Keratinocyte (primary cell): ENCODE results near the gene SLC20A1.

Experiments used
- EZH2 ChIP-seq: IDR thresholded peaks from one replicate; pipeline ENCODE4 v1.6.1; 2012; ENCODE audit warnings: inconsistent platforms, mild to moderate bottlenecking, low read length, moderate library complexity
- TF ChIP-seq, protein P1 (sequence below), 3 experiments: IDR thresholded peaks in 1 of 3; conservative IDR thresholded peaks in 1 of 3; optimal IDR thresholded peaks in 1 of 3; 2 replicates in 2 of 3; 3 replicates in 1 of 3; pipeline versions ENCODE3 to v1.5.1; 2011; ENCODE audit warnings: low read length in 3 of 3, mild to moderate bottlenecking in 3 of 3, moderate library complexity in 2 of 3, control low read depth in 1 of 3, inconsistent platforms in 1 of 3; ENCODE audit not compliant: insufficient read depth in 2 of 3; ENCODE audit errors: extremely low read depth in 1 of 3

DNA sequence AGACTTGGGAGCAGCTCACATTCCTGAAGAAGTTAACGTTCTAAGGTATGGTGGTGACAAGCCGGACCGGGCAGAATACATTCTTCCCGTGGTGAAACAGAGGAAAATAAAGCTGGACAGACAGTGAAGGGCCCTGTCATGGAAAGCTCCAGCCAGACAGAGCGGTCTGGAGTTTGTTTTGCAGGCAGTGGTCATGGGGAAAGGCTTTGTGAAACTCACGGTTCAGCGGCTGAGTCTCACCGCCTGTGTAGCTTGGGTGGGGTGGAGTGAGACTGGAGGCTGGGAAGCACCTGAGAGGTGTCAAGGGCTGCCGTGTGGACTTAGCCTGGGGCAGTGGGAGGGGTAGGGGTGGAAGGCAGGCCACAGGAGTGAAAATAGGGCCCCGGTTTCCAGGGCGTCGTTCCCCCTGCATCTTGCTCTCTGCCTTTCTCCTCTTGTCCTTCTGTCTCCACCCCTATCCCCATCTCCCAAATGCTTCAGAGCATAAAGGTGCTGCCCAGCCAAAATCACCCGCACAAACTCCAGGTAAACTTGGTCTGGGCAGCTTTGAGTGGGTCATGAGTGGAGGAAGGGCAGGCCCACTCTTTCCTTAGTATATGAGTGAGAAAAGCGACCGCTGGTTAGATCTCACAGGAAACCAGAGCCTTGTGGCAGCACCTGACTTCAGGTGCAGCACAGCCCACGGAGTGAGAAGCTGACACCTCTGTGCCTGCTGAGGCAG is 11.4 kb upstream of the SLC20A1 start:
- TF ChIP-seq, protein P1, sequence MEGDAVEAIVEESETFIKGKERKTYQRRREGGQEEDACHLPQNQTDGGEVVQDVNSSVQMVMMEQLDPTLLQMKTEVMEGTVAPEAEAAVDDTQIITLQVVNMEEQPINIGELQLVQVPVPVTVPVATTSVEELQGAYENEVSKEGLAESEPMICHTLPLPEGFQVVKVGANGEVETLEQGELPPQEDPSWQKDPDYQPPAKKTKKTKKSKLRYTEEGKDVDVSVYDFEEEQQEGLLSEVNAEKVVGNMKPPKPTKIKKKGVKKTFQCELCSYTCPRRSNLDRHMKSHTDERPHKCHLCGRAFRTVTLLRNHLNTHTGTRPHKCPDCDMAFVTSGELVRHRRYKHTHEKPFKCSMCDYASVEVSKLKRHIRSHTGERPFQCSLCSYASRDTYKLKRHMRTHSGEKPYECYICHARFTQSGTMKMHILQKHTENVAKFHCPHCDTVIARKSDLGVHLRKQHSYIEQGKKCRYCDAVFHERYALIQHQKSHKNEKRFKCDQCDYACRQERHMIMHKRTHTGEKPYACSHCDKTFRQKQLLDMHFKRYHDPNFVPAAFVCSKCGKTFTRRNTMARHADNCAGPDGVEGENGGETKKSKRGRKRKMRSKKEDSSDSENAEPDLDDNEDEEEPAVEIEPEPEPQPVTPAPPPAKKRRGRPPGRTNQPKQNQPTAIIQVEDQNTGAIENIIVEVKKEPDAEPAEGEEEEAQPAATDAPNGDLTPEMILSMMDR (optimal IDR thresholded peaks at IDR 0.05 in 1 of 3, IDR thresholded peaks at IDR 0.05 in 1 of 3, conservative IDR thresholded peaks at IDR 0.05 in 1 of 3; ENCODE audit: extremely low read depth in 1 of 3, insufficient read depth in 2 of 3, low read length in 3 of 3): no peak
- TF ChIP-seq EZH2: no peak
